GM21447 (cell line): ENCODE data around the gene TXNDC2.

Experiments used
- ATAC-seq: cut with Tn5 transposase; IDR thresholded peaks from one replicate; pipeline ENCODE4 v1.9.1; 2021; ENCODE audit not compliant: unreplicated experiment

Gene TXNDC2

DNA sequence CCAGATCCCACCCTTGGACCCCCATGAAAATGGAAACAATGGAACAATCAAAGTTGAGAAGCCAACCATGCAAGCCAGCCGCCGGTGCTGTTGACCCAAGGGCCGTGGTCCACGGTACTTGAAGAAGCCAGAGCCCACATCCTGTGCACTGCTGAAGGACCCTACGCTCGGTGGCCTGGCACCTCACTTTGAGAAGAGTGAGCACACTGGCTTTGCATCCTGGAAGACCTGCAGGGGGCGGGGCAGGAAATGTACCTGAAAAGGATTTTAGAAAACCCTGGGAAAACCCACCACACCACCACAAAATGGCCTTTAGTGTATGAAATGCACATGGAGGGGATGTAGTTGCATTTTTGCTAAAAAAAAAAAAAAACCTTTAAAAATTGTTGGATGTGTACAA is 26.5 kb upstream of the TXNDC2 start:
- no peak for ATAC-seq

DNA sequence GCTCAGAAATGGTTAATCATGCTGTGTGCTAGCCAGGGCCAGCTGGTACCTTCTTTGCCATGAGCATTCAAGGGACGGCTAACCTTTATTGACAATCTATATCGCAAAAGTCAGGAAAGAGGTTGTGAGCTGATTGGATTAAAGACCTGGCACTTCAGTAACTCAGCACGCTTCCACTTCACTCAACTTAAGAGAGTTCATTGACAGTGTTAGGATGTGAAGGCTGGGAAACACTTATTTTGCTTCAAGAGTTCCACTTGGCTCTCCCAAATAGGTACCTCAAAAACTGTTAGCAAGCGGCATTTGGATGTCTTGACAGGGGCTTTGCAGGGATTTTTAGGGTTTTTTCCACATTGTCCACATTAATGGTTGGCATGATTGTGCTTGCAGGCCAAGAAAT is 25.1 kb upstream of the TXNDC2 start:
- ATAC-seq: no peak

DNA sequence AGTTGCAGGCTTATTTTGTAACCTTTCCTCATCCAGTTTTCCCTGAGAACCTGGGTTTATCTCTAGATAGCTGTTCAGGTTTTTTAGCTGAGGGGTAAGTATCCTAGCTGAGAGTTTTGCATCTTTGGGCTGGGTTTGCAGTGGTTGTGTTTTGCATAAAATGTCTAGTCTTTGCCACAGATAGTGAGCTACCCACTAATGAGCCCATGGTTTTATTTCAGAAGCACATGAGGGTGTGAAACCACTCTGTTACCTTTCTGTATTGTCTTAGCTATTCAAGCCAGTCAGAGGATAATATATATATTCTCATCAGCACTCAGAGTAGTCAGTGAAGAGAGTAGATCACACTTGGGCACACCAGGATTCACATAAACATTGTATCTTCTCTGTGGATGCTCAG is 24.6 kb upstream of the TXNDC2 start:
- ATAC-seq: peak; percentile 77

DNA sequence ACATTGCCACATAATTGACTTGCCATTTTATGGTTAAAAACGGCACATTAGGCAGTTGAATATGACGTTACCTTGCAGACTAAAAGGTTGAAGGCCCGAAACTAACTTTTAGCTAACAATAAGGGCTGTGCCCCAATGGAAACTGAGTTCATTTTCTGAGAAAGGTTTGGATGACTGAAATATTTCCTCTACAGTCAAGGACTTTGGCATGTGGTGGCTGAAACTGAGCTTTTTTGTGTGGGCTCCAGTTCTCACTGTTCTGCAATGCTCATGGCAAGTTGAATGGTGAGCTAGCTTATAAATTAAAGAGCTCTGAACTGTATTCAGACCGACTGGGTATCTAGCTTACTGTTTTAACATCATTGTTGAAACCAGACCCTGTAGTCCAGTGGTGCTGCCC is 23.8 kb upstream of the TXNDC2 start:
- no peak for ATAC-seq

DNA sequence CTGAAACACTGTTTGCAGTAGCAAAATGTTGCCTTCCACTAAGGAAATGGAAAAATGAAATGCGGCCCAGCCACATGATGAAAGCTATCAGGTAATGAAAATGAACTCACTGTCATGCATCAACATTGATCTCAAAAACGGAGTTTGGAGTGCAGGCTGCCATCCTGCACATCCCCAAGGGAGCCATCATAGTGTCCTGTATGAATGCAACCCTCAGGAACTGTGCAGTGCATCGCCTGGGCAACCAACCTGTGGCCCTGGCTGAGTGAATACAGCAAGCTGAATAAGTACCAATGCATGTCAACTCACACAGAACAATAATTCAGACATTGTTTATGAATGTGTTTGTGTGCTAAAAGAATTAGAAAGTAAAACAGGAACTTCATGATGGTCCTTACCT is 23.1 kb upstream of the TXNDC2 start:
- ATAC-seq: no peak

DNA sequence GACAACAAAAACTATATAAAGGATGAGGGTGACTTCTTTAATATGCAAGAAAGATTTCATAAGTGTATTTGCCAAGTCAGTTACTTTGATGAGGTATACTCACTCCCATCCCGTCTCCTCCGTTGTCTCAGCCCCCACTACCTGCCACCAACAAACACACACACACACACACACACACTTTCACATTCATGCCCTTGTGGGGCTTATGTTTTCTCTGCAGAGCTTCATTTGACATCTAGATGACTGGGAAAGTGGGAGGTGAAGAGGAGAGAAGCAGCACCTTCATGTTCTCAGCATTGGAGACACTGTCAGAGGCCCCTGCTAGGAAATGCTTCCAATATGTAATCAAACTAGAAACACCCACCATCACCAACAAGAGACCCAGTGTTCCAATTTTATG is 22.5 kb upstream of the TXNDC2 start:
- ATAC-seq: no peak

DNA sequence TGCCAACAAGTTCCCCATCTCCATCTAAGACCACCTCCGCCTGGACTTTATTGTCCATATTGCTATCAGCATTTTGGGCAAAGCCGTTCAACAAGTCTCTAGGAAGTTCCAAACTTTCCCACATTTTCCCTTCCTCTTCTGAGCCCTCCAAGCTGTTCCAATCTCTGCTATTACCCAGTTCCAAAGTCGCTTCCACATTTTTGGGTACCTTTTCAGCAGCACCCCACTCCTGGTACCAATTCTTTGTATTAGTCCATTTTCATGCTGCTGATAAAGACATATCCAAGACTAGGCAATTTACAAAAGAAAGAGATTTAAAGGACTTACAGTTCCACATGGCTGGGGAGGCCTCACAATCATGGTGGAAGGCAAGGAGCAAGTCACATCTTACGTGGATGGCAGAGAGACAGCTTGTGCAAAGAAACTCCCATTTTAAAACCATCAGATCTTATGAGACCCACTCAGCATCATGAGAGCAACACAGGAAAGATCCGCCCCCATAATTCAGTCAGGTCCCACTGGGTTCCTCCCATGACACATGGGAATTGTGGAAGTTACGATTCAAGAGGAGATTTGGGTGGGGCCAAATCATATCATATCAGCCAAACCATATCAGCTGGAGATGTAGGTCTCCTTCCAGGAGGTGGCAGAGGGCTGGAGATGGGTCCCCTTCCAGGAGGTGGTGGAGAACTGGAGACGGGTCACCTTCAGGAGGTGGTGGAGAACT is 19.8 kb upstream of the TXNDC2 start:
- no peak for ATAC-seq

DNA sequence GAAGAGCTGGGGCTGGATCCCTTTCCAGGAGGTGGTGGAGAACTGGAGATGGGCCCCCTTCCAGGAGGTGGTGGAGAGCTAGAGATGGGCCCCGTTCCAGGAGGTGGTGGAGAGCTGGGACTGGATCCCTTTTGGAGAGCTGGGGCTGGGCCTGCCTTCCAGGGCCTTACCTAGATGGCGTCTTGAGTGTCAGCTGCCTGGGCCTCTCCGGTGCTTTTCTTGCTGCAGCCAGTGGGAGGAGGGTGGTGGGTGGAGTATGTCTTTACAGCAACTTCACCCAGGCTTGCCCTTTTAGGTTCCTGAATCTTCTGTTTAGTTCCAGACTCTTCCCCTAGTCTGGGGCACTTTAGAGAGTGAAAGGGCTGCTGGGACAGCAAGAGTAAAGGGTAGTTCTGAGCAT is 19.1 kb upstream of the TXNDC2 start:
- no peak for ATAC-seq

DNA sequence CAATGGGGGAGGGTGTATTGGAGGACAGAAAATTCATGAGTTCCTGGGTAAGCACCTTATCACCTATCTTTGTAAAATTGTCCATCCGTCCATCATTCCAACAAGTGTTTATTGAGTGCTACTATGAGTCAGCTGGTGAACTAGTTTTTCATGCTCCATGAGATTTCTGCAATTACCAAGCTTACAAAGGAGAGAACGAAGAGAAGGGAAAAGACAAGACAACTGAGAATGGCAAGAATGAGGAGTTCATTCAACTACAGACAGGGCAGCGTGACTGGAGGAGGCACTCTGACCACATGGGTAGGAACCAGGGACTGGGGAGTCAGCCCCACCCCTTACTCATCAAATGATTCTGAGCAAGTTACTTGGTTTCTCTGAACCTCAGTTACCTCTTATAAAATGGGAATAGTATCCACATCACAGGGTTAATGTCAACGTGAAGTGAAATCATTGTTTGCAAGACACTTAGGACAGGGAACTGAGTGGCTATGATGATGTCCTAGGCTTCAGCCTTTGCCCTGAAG is 18.6 kb upstream of the TXNDC2 start:
- ATAC-seq: no peak

DNA sequence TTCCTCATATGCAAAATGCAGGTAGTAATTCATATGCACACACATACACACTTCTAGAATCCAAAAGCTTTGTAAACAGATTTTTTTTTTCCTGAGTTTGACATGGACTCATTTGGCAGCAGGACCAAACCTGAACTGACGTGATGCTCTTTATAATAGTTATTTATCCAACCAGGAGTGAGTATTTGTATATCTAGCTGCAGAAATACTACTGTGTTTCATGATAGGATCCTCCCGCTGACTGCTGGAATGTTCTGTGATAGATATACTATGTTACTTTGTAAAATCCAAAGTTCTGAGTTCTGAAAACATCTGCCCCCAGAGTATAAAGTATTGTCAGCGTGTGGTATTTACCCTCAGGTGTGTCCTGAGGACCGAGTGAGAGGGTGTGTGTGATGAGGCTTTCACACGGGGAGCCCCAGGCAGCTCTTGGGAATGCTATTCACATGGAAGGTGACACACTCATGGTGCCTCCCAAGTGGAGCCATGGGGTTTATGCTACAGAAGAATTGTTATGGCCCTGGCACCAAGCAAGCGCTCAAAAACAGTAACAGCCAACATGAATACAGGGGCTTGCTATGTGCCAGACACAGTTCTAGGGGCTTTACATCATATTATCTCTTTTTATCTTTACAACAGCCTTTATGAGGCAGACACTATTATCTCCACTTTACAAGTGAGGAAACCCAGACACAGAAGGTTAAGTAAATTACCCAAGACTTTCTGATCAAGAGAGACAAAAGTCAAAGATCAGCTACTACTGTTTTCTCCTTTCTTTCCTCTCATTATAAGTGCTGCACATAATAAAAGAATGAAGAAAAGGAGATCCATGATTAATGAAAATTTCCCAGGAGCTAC is 16.7 kb upstream of the TXNDC2 start:
- ATAC-seq: no peak

DNA sequence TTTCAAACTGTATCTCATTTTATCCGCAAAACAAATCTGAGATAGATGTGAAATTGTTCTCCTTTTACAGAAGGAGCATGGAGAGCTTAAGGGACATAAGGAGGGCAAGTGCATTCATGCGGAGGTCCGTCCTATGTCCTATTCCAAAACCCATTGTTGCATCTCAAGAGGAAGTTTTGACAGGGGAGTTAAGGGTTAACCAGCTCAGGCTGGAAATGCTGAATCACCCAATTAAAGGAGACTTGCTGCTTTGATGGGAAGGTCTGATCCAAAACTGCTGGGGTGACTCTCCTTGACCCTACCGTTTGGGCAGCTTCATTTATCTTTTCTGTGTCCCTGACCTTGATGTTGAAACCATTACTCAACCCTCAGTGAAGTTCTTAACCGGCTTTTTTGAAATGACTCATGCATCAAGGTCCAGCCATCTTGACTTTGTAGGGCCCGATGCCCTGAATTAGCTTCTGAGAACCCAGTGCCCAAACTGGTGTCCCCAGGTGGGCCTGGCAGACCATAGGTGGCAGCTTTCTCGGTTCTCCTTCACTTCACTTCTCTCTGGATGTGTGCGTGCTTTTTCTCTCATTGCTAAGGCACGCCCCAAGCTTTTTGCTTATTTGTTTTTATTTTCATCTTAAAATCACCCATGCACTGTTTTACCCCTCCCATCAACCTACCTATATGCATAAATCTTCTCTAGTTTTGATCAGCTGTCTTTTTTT is 15.9 kb upstream of the TXNDC2 start:
- ATAC-seq: peak; percentile 70

DNA sequence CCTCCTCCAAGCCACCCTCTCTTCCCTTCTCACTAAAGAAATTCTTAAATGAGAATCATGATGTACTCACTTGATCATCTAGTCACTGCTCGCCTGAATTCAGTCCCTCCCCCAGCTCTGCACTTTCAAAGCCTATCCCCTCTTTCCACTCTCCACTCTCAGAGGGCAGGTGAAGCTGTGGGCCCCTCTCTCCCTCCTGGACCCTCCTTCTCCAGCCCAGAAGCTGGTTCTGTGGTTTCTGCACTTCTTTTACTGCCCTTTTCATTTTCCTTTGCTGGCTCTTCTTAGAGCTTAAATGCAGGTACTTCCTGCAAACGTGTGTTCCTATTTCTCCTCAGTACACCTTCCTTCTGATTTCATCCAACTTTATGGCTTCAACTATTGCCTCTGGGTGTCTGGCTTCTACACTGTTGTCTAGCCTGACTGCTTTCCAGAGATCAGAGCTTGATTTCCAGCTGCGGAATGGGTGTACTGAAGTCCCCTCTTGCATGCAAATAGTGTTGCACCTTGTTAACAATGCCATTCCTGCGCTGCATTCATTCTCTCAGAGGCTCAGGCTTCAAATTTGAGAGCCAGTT is 15.3 kb upstream of the TXNDC2 start:
- no peak for ATAC-seq

DNA sequence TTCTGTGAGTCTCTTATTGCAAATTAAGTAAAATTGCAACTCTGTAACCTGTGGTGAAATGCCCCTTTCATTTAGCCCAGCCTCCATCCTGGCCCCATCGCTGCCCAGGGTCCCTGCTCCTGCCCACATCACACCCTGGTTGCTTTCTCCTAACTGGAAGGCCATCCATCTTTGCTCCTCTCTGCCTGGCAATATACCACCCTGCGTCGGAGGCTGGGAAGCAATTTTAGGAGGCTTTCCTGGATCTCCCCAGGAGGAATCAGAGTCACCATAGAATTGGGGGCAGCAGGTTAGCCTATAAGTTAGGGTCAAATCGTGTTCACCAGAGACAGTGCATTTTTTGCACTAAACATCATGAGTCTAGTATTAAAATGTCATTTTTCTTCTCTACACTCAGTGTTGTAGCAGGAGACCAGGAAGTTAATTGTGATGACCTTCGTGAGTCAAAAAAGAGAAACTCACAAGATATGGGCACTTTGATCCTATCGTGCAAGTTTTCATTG is 14.5 kb upstream of the TXNDC2 start:
- no peak for ATAC-seq

DNA sequence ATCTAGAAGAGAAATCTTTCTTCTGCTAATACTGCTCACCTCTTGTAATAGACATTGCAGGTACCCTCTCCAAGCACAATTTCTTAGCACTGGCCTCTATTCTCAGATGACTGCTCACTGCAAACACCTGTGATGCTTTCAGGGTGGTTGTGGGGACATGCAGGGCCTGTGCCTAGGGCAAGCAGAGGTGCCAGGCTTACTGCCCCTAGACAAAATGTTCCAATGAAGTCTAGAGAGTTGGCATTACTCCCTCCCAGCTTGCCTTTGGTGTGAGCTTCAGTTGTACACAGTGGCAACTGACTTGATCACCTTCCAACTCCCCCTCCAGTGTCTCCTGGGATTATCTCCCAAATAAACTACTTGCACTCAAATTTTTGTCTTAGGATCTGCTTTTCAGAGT is 12.9 kb upstream of the TXNDC2 start:
- ATAC-seq: no peak

DNA sequence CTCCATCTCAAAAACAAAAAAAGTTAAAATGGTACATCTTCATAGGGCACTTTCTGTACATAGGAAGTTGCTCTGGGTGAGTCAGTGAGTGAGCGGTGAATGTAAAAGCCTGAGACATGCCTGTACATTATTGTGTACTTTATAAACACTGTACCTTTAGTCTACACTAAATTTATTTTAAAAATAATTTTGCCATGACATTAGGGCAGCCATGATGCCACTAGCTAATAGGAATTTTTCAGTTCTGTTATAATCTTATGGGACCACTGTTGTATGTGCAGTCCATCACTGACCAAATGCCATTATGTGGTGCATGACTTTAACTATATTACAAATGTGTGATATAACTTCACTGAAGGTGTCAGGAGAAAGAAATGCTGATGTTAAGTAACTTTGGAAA is 11.0 kb upstream of the TXNDC2 start:
- no peak for ATAC-seq

DNA sequence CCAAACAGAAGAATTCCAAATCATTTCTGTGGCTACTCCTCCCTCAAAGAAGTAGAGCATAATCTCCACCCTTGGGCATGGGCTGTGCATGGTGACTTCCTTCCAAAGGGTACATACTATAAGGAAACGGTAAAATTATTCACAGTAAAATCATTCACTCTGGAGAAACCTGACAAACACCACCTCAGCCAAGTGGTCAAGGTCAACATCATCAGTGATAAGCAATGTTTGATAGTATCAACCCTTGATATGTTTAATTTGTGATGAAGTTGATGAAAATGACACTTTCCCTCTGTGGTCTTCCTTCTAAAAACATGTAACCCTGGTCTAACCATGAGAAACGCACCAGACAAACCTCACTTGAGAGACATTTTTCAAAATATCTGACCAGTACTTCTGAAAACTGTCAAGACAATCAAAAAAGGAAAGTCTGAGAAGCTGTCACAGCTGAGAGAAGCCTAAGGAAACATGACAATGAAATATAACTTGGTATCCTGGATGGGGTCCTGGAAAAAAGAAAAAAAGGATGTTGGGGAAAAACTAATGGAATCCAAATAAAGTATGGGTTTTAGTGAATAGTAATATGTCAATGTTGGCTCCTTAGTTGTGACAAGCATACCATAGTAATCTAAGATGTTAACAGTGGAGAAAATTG is 9.4 kb upstream of the TXNDC2 start:
- no peak for ATAC-seq

DNA sequence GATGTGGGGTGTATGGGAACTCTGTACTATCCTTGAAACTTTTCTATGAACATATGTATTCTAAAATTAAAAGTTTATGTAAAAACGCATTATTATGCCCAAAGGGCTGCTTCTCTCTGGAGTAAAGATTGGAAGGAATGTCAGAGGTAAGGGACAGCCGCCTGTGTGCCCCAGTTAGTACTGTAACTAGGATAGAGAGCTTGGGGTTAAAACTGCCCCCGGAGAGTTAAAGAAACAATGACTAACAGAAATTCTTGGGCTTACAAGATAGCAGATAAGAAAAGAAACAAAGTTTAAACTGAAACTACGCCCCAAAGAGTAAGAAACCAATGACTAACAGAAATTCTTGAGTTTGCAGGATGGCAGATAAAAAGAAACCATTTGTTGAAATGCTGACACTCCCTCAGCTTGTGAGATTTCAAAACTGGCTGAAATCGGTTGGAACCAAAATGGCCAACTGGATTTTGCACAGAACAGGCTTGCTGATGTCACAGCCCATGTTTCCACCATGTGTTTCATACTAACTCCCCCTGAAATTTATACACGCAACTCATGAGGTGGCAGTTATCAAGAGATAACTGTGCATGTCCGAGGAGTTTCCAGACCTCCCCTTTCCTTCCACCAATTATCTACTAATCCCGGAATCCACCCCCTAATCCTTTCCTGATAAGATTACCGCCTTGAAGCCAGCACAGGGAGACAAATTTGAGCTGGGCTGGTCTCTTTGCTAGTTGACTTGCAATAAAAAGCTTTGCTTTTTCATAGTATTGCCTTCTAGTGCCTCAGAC is 8.7 kb upstream of the TXNDC2 start:
- ATAC-seq: no peak

DNA sequence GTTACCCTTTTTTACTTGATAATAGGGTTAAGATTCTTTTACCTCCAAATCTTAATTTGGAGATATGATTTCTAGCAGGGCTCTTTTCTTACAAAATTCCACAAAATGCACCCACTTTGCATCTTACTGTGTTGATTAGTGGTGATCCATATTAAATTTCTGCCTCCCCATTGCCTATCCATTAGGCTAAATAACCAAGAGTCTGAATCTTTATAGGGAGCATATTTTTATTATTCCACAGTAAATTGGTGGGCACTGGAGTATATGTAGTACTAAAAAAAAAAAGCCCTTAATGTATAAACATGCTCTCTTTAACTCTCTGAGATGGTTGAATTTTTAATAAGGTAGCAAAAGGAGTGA is 8.1 kb upstream of the TXNDC2 start:
- no peak for ATAC-seq

DNA sequence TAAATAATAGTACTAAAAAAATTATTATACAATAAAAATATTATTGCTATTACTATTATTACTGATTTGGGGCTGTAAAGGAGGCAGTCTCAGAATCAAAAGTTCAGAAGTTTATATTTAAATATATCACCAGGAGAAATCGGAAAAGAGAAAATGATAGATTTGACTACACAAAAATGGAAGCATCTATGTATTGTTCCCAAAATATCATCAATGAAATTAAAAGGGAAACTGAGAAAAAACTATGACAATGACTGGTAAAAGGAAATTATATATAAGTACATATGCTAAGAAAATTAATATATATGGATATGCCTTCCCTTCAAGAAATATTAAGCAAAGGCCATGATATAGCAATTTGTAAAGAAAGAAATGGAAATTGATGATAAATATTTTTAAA is 7.7 kb upstream of the TXNDC2 start:
- no peak for ATAC-seq

DNA sequence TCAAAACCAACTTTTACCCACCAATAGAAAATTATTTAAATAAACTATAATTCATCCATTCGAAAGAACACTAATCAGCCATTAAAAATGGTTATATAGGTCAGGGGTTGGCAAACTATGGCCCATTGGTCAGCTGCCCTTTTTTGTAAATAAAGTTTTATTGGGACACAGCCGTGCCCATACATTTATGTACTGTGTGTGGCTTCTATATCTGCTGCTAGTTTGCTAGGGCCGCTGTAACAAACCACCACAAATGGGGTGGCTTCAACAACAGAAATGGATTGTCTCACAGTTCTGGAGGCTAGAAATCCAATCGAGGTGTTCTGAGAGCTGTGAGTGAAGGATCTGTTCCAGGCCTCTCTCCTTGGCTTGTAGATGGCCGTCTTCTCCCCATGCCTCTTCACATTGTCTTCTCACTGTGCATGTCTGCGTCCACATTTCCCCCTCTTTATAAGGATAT is 7.0 kb upstream of the TXNDC2 start:
- ATAC-seq: no peak
